GM18517 (cell line): ENCODE measurements around the gene AARSD1.
"Not testable (repeated sequence)": the region's sequence is repeated elsewhere in the genome, so short reads cannot be mapped to it uniquely, and the experiment has no call there.

Experiments
- ATAC-seq: cut with Tn5 transposase; IDR thresholded peaks from one replicate; pipeline ENCODE4 v1.9.1; 2021; ENCODE audit warnings: mild to moderate bottlenecking, moderate library complexity; ENCODE audit not compliant: unreplicated experiment

Gene AARSD1

GRCh38 chr17:42964161-42964932 lies at the start of gene AARSD1:
Gene AARSD1 (minus strand): TSS chr17:42964454. CDS start chr17:42964440, 14 bp downstream.
- ATAC-seq, result peak; percentile 67

- no peak for ATAC-seq
Observed at GRCh38 chr17:43013296-43013695, 49.0 kb upstream of the AARSD1 start.

- ATAC-seq, result no peak
Observed at GRCh38 chr17:43011728-43012472, 47.6 kb upstream of the AARSD1 start.

GRCh38 chr17:43010667-43011308 lies 46.5 kb upstream of the AARSD1 start:
- ATAC-seq, result no peak

- peak; percentile 77 for ATAC-seq
Observed at GRCh38 chr17:43006639-43007551, 42.6 kb upstream of the AARSD1 start, which contains the start of gene IFI35. Gene IFI35 (plus strand): TSS chr17:43006784. CDS start chr17:43006948, 164 bp downstream.

- ATAC-seq, result no peak
Observed at GRCh38 chr17:43003542-43004172, 39.4 kb upstream of the AARSD1 start.

- not testable (repeated sequence) for ATAC-seq
Observed at GRCh38 chr17:43000894-43001293, 36.6 kb upstream of the AARSD1 start.

- ATAC-seq, result no peak
Observed at GRCh38 chr17:42999003-42999525, 34.8 kb upstream of the AARSD1 start.

GRCh38 chr17:42997984-42998938 lies 34.0 kb upstream of the AARSD1 start, which contains the start of gene RPL27:
Gene RPL27 (plus strand): TSS chr17:42998419. CDS start chr17:42998751, 332 bp downstream.
- ATAC-seq, result peak; percentile 91

- no peak for ATAC-seq
Observed at GRCh38 chr17:42997390-42997983, 33.2 kb upstream of the AARSD1 start.

- not testable (repeated sequence) for ATAC-seq
Observed at GRCh38 chr17:42993913-42994312, 29.7 kb upstream of the AARSD1 start.

GRCh38 chr17:42992872-42993271 lies 28.6 kb upstream of the AARSD1 start:
- ATAC-seq, result no peak

- ATAC-seq, result no peak
Observed at GRCh38 chr17:42991471-42991870, 27.2 kb upstream of the AARSD1 start.

GRCh38 chr17:42989726-42990652 lies 25.7 kb upstream of the AARSD1 start:
- no peak for ATAC-seq

- ATAC-seq, result no peak
Observed at GRCh38 chr17:42989141-42989540, 24.9 kb upstream of the AARSD1 start.

- ATAC-seq, result no peak
Observed at GRCh38 chr17:42985225-42985624, 21.0 kb upstream of the AARSD1 start.

- ATAC-seq, result no peak
Observed at GRCh38 chr17:42982266-42982665, 18.0 kb upstream of the AARSD1 start.
